H1 (cell line): ENCODE measurements around the gene ADAMTS3. TPM values are rescaled to one million over a fixed set of nuclear protein-coding genes. Genes with fewer than 3 reads are reported as not detected.

ENCODE experiments used
- CTCF ChIA-PET: fragments of 300-600 bp; sonication (Branson Sonifier 250); formaldehyde crosslinking; loops from one replicate; lab custom pipeline; 2021; ENCODE audit not compliant: partially characterized antibody; lab: Charles Lee
- POLR2A ChIA-PET: fragments of 300-600 bp; sonication (Branson Sonifier 250); formaldehyde crosslinking; loops from one replicate; lab custom pipeline; 2021; ENCODE audit warnings: inconsistent platforms; ENCODE audit not compliant: partially characterized antibody; lab: Charles Lee
- DNase-seq, 2 experiments: peaks; one replicate each; pipeline versions ENCODE4 v3.0.0 to v3.0.0-alpha.2; 2010 to 2022; ENCODE audit warnings: low spot score in 2 of 2, low read depth in 1 of 2, mixed read lengths in 1 of 2
- FAIRE-seq: peaks from 2 replicates; lab custom pipeline; 2011; peaks lifted over from hg19 to GRCh38; lab: Jason Lieb, UNC
- H2AFZ ChIP-seq: 2 replicates; pipeline ENCODE4 v1.8.1; 2012; ENCODE audit warnings: low read length, inconsistent platforms
- H2AK5ac ChIP-seq: 2 replicates; pipeline ENCODE4 v1.6.1; 2013; ENCODE audit warnings: low read depth, low read length
- H2BK120ac ChIP-seq: replicated peaks from 2 replicates; pipeline ENCODE3; 2013; ENCODE audit warnings: low read depth, low read length, inconsistent platforms
- H2BK12ac ChIP-seq: 2 replicates; pipeline ENCODE4 v1.6.1; 2013; ENCODE audit warnings: low read depth, low read length
- H2BK15ac ChIP-seq: 2 replicates; pipeline ENCODE4 v1.6.1; 2013; ENCODE audit warnings: low read length
- H2BK20ac ChIP-seq: 2 replicates; pipeline ENCODE4 v1.6.1; 2013; ENCODE audit warnings: low read length
- H2BK5ac ChIP-seq: 2 replicates; pipeline ENCODE4 v1.6.1; 2013; ENCODE audit warnings: low read depth, low read length
- H3K14ac ChIP-seq: 2 replicates; pipeline ENCODE4 v1.6.1; 2013; ENCODE audit warnings: inconsistent platforms; ENCODE audit not compliant: insufficient read length
- H3K18ac ChIP-seq: 2 replicates; pipeline ENCODE4 v1.6.1; 2013; ENCODE audit warnings: low read length; ENCODE audit errors: extremely low read depth
- H3K23ac ChIP-seq: 2 replicates; pipeline ENCODE4 v1.6.1; 2013; ENCODE audit warnings: inconsistent platforms; ENCODE audit not compliant: insufficient read length
- H3K23me2 ChIP-seq: 2 replicates; pipeline ENCODE4 v1.6.1; 2013; ENCODE audit warnings: low read depth, low read length
- H3K27ac ChIP-seq: 2 replicates; pipeline ENCODE4 v1.6.1; 2011; ENCODE audit warnings: low read depth, low read length, inconsistent platforms
- H3K27me3 ChIP-seq, 4 experiments: replicated peaks in 1 of 4; 1 replicate in 1 of 4; 2 replicates in 3 of 4; pipeline versions ENCODE4 v1.6.1 to v1.8.1; 2011 to 2013; ENCODE audit warnings: low read length in 3 of 4, mild to moderate bottlenecking in 3 of 4, inconsistent platforms in 2 of 4, mixed read lengths in 2 of 4, moderate library complexity in 1 of 4; ENCODE audit not compliant: control insufficient read depth in 3 of 4, insufficient read depth in 3 of 4; ENCODE audit errors: extremely low read depth in 1 of 4
- H3K36me3 ChIP-seq, 4 experiments: 2 replicates each; pipeline versions ENCODE4 v1.6.1 to v1.8.1; 2011 to 2013; ENCODE audit warnings: mild to moderate bottlenecking in 4 of 4, low read length in 3 of 4, moderate library complexity in 2 of 4, control low read depth in 1 of 4, inconsistent platforms in 1 of 4; ENCODE audit not compliant: insufficient read depth in 4 of 4, control insufficient read depth in 2 of 4
- H3K4ac ChIP-seq: replicated peaks from 2 replicates; pipeline ENCODE3; 2013; ENCODE audit warnings: low read length, low read depth, mixed read lengths, inconsistent platforms; ENCODE audit not compliant: insufficient read length
- H3K4me1 ChIP-seq, 4 experiments: replicated peaks in 1 of 4; 1 replicate in 1 of 4; 2 replicates in 3 of 4; pipeline versions ENCODE4 v1.6.1 to v1.8.1; 2011 to 2013; ENCODE audit warnings: low read length in 3 of 4, inconsistent platforms in 2 of 4, mixed read lengths in 1 of 4; ENCODE audit not compliant: insufficient read depth in 4 of 4, control insufficient read depth in 3 of 4
- H3K4me2 ChIP-seq, 2 experiments: 2 replicates each; pipeline versions ENCODE4 v1.6.1 to v1.8.1; 2011 to 2013; ENCODE audit warnings: low read depth in 2 of 2, low read length in 2 of 2, control low read depth in 1 of 2, inconsistent platforms in 1 of 2, mild to moderate bottlenecking in 1 of 2; ENCODE audit not compliant: insufficient read depth in 1 of 2
- H3K4me3 ChIP-seq, 4 experiments: fragments of 200-600, 300-600 bp in 1 of 4; sonication (generic), shearing (Covaris generic), sonication (Bioruptor Twin) in 1 of 4; 2 replicates each; pipeline versions ENCODE4 v1.5.1 to v1.8.1; 2011 to 2016; ENCODE audit warnings: low read length in 4 of 4, low read depth in 3 of 4, control low read depth in 2 of 4, inconsistent platforms in 2 of 4, mild to moderate bottlenecking in 2 of 4, mixed read lengths in 1 of 4, moderate library complexity in 1 of 4; ENCODE audit not compliant: insufficient read depth in 2 of 4; ENCODE audit errors: extremely low read depth in 1 of 4
- H3K56ac ChIP-seq: replicated peaks from 2 replicates; pipeline ENCODE3; 2013; ENCODE audit warnings: low read depth, mild to moderate bottlenecking, mixed read lengths, low read length, inconsistent platforms; ENCODE audit not compliant: insufficient read length
- H3K79me1 ChIP-seq: 2 replicates; pipeline ENCODE4 v1.6.1; 2013; ENCODE audit warnings: low read depth, low read length, control low read depth
- H3K79me2 ChIP-seq, 2 experiments: 2 replicates each; pipeline versions ENCODE4 v1.6.1 to v1.8.1; 2012 to 2013; ENCODE audit warnings: low read length in 2 of 2, mild to moderate bottlenecking in 2 of 2, inconsistent platforms in 1 of 2; ENCODE audit not compliant: insufficient read depth in 2 of 2, control insufficient read depth in 1 of 2
- H3K9ac ChIP-seq, 4 experiments: replicated peaks in 1 of 4; 1 replicate in 1 of 4; 2 replicates in 3 of 4; pipeline versions ENCODE4 v1.6.1 to v1.8.1; 2011 to 2013; ENCODE audit warnings: low read depth in 3 of 4, low read length in 3 of 4, control low read depth in 2 of 4, mild to moderate bottlenecking in 2 of 4, moderate library complexity in 2 of 4, inconsistent platforms in 1 of 4; ENCODE audit errors: extremely low read depth in 1 of 4
- H3K9me3 ChIP-seq, 2 experiments: 2 replicates each; pipeline versions ENCODE4 v1.6.1 to v1.8.1; 2012 to 2013; ENCODE audit warnings: mild to moderate bottlenecking in 2 of 2, moderate library complexity in 2 of 2, control low read depth in 1 of 2, inconsistent platforms in 1 of 2, low read depth in 1 of 2, low read length in 1 of 2, mixed read lengths in 1 of 2; ENCODE audit not compliant: insufficient read depth in 2 of 2
- H4K20me1 ChIP-seq, 2 experiments: replicated peaks in 1 of 2; 2 replicates each; pipeline versions ENCODE3 to v1.8.1; 2011 to 2013; ENCODE audit warnings: inconsistent platforms in 2 of 2, low read length in 2 of 2, mild to moderate bottlenecking in 1 of 2; ENCODE audit not compliant: insufficient read depth in 2 of 2, control insufficient read depth in 1 of 2
- H4K5ac ChIP-seq: 2 replicates; pipeline ENCODE4 v1.6.1; 2013; ENCODE audit warnings: low read length, low read depth, mixed read lengths, inconsistent platforms; ENCODE audit not compliant: insufficient read length
- H4K8ac ChIP-seq: 2 replicates; pipeline ENCODE4 v1.8.0; 2013; ENCODE audit warnings: mild to moderate bottlenecking, moderate library complexity, low read length, inconsistent platforms; ENCODE audit not compliant: insufficient read depth; ENCODE audit errors: extremely low read depth
- H4K91ac ChIP-seq: replicated peaks from 2 replicates; pipeline ENCODE3; 2013; ENCODE audit warnings: low read length, mixed read lengths, inconsistent platforms; ENCODE audit not compliant: insufficient read length
- CBX5 ChIP-seq: fragments of 300-800, 300-1000 bp; sonication (generic); IDR thresholded peaks from 2 replicates; pipeline ENCODE4 v1.7.1; 2016; ENCODE audit warnings: antibody characterized with exemption, low read length, low read depth
- EP300 ChIP-seq, 2 experiments: IDR thresholded peaks; 1 replicate in 1 of 2; 2 replicates in 1 of 2; pipeline ENCODE4 v1.6.1; 2011 to 2012; ENCODE audit warnings: low read depth in 2 of 2, low read length in 2 of 2, mild to moderate bottlenecking in 2 of 2, borderline replicate concordance in 1 of 2, inconsistent platforms in 1 of 2, moderate library complexity in 1 of 2
- FOSL1 ChIP-seq: IDR thresholded peaks from 2 replicates; pipeline ENCODE4 v1.6.1; 2011; ENCODE audit warnings: mild to moderate bottlenecking, low read depth, low read length, moderate library complexity; ENCODE audit not compliant: insufficient read depth
- HDAC2 ChIP-seq, 2 experiments: fragments of 300-600 bp in 1 of 2; sonication (generic) in 1 of 2; IDR thresholded peaks; 2 replicates each; pipeline ENCODE4 v1.6.1; 2011 to 2012; ENCODE audit warnings: low read depth in 2 of 2, low read length in 2 of 2, mild to moderate bottlenecking in 2 of 2, moderate library complexity in 2 of 2, borderline replicate concordance in 1 of 2, inconsistent platforms in 1 of 2
- HDAC6 ChIP-seq: IDR thresholded peaks from one replicate; pipeline ENCODE4 v1.7.1; 2012; ENCODE audit warnings: low read depth, mild to moderate bottlenecking, inconsistent platforms, low read length, moderate library complexity
- JUN ChIP-seq: IDR thresholded peaks from 2 replicates; pipeline ENCODE4 v1.6.1; 2011; ENCODE audit warnings: low read depth, mild to moderate bottlenecking, improper control_type of control experiment, low read length
- JUND ChIP-seq: IDR thresholded peaks from 2 replicates; pipeline ENCODE4 v1.6.1; 2011; ENCODE audit warnings: mild to moderate bottlenecking, improper control_type of control experiment, low read length
- POU5F1 ChIP-seq: IDR thresholded peaks from 2 replicates; pipeline ENCODE4 v1.6.1; 2011; ENCODE audit warnings: low read depth, mild to moderate bottlenecking, low read length, moderate library complexity
- RFX5 ChIP-seq: IDR thresholded peaks from 2 replicates; pipeline ENCODE4 v1.6.1; 2011; ENCODE audit warnings: low read depth, low read length, improper control_type of control experiment, borderline replicate concordance
- SIN3A ChIP-seq, 2 experiments: IDR thresholded peaks in 1 of 2; conservative IDR thresholded peaks in 1 of 2; 2 replicates each; pipeline ENCODE4 v1.6.1; 2011 to 2012; ENCODE audit warnings: low read length in 2 of 2, improper control_type of control experiment in 1 of 2, low read depth in 1 of 2, mild to moderate bottlenecking in 1 of 2
- SUZ12 ChIP-seq: fragments of 200-600 bp; sonication (generic); IDR thresholded peaks from 2 replicates; pipeline ENCODE4 v1.6.1; 2012; ENCODE audit warnings: mild to moderate bottlenecking, inconsistent platforms, low read length, moderate library complexity, mixed read lengths
- WGBS, 2 experiments: shearing (Covaris generic) in 1 of 2; methylation state at CpG; one replicate each; pipeline versions ENCODE4 v1.1.6 to v1.1.7; 2013 to 2015; ENCODE audit warnings: low lambda C conversion rate in 2 of 2, mixed read lengths in 2 of 2, inconsistent platforms in 1 of 2, low coverage in 1 of 2, missing lambda C conversion rate in 1 of 2; ENCODE audit not compliant: insufficient replicate concordance in 2 of 2, insufficient coverage in 1 of 2, insufficient read length in 1 of 2; ENCODE audit errors: extremely low coverage in 1 of 2, missing lambda C conversion rate in 1 of 2; 5-methylcytosine and 5-hydroxymethylcytosine counted together
- polyA plus RNA-seq, 7 experiments: library from polyadenylated mRNA; depleted of rRNA in 3 of 7; stranded (reverse) in 5 of 7; unstranded in 2 of 7; fragments of >200 nt in 5 of 7; fragments of 200-250 nt in 2 of 7; gene quantifications; 1 replicate in 5 of 7; 2 replicates in 1 of 7; 4 replicates in 1 of 7; pipeline versions ENCODE4 v1.2.1 to v1.2.3, GENCODE V29; 2011 to 2013; ENCODE audit warnings: missing spikeins in 2 of 7, mixed read lengths in 2 of 7
- total RNA-seq: library from RNA; stranded (reverse); fragmentation: NEBNext Ultra II Directional; extraction: Animal tissue kit (Norgen Biotek cat#: 25700); gene quantifications from 2 replicates; pipeline ENCODE4 v1.2.1, GENCODE V29; 2021
- TF ChIP-seq, protein P1 (sequence below): IDR thresholded peaks from 2 replicates; pipeline ENCODE4 v1.6.1; 2011; ENCODE audit warnings: low read length, improper control_type of control experiment

ADAMTS3 gene
- total and polyA plus RNA-seq, 2 of the 8 experiments (the other 6 are each of a cell fraction or from before 2014, with no cell fraction given) = 1.3 to 3.4 TPM

DNA sequence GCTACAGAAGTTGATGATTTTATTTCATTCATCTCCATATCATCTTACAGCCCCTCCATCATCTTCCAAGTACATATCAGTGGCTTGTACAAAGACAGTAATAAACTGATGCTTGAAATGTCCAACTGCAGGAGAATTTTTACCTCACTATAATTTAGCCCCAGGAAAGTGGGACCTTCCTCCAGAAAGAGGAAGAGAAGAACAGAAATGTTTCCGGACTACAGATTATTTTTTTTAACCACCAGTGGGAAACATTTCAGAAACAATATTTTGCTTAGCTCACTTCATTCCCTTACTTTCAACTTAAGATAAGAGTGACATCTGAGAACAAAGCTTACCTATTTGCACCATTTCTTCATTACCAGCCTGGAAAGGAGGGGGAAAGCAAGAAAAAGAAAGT is 2.0 kb downstream of the ADAMTS3 start:
- DNase-seq (no peak), FAIRE-seq (no peak)
- no peak overlapping the region for H4K5ac ChIP-seq
- H3K36me3 ChIP-seq = no peaks in the 10 kb centered on the region
- CTCF ChIA-PET = interaction anchor here (0.9 to 1.5 kb wide), 5 partner anchors 13 to 154 kb away, joined by 3 to 6 read pairs (median 3); no protein-coding TSS in a partner anchor
- H3K23ac ChIP-seq = no peak overlapping the region
- H3K79me2 ChIP-seq = no peaks in the 10 kb centered on the region
- POLR2A ChIA-PET = no interaction called here
- no peaks in the 10 kb centered on the region for H3K9me3 ChIP-seq
- no peak overlapping the region for H4K8ac ChIP-seq
- no peak overlapping the region for H2BK120ac ChIP-seq
- H2BK20ac ChIP-seq = no peak overlapping the region
- H3K56ac ChIP-seq = no peak overlapping the region
- peak overlapping the region; percentile 90 to 98 for H3K4me2 ChIP-seq
- no peaks in the 10 kb centered on the region for H3K79me1 ChIP-seq
- H3K27me3 ChIP-seq = no peaks in the 10 kb centered on the region
- H3K4me3 ChIP-seq = peak overlapping the region; percentile 47 to 77 (median 66); a peak in 5 of 8 replicates
- no peaks in the 10 kb centered on the region for H4K20me1 ChIP-seq
- no peak overlapping the region for H4K91ac ChIP-seq
- H3K27ac ChIP-seq = no peak overlapping the region
- no peak overlapping the region for H3K14ac ChIP-seq
- H2BK5ac ChIP-seq = no peak overlapping the region
- H2BK15ac ChIP-seq = no peak overlapping the region
- no peak overlapping the region for H2BK12ac ChIP-seq
- no peak overlapping the region for H3K18ac ChIP-seq
- H2AK5ac ChIP-seq = no peak overlapping the region
- H3K4ac ChIP-seq = no peak overlapping the region
- H3K4me1 ChIP-seq = peaks cover 2 to 14% (median 6%) of the 10 kb centered on the region in 4 experiments; a peak in 6 of 7 replicates
- 100% methylated on average over 1 of the region's 1 CpG; no CpG with 5 or more reads in 1 of the 2 experiments for WGBS, 2 experiments
- H2AFZ ChIP-seq = peak overlapping the region; percentile 95
- no peak overlapping the region for H3K9ac ChIP-seq
- H3K23me2 ChIP-seq = peaks cover 9% of the 10 kb centered on the region; the same call in 1 of the 2 replicates
- no peak for TF ChIP-seq RFX5
- no peak for TF ChIP-seq HDAC6
- no peak for TF ChIP-seq EP300 (IDR thresholded peaks at IDR 0.05; ENCODE audit: borderline replicate concordance in 1 of 2, low read depth in 2 of 2, low read length in 2 of 2)
- no peak for TF ChIP-seq SIN3A (conservative IDR thresholded peaks at IDR 0.05 in 1 of 2, IDR thresholded peaks at IDR 0.05 in 1 of 2; ENCODE audit: low read depth in 1 of 2, low read length in 2 of 2)
- no peak for TF ChIP-seq JUN
- TF ChIP-seq, protein P1, sequence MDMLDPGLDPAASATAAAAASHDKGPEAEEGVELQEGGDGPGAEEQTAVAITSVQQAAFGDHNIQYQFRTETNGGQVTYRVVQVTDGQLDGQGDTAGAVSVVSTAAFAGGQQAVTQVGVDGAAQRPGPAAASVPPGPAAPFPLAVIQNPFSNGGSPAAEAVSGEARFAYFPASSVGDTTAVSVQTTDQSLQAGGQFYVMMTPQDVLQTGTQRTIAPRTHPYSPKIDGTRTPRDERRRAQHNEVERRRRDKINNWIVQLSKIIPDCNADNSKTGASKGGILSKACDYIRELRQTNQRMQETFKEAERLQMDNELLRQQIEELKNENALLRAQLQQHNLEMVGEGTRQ = no peak
- no peak for TF ChIP-seq JUND
- no peak for TF ChIP-seq POU5F1
- TF ChIP-seq HDAC2 (IDR thresholded peaks at IDR 0.05; ENCODE audit: borderline replicate concordance in 1 of 2, low read depth in 2 of 2, low read length in 2 of 2) = no peak
- TF ChIP-seq FOSL1 = no peak
- no peak for TF ChIP-seq SUZ12
- TF ChIP-seq CBX5 = no peak
